NCI-H187 treated with DMSO at 0.1 percent for 48 hours (cell line): ENCODE results near the gene FGF3.

Experiments used
- DNase-seq: peaks from one replicate; lab custom pipeline; 2025; lab: John Stamatoyannopoulos, UW

The FGF3 gene

GRCh38 chr11:69843529-69843921, 24.3 kb upstream of the FGF3 start:
- no peak for DNase-seq

GRCh38 chr11:69842746-69843528, 23.7 kb upstream of the FGF3 start:
- no peak for DNase-seq

GRCh38 chr11:69841859-69842698, 22.9 kb upstream of the FGF3 start:
- DNase-seq: no peak

GRCh38 chr11:69841170-69841858, 22.1 kb upstream of the FGF3 start:
- DNase-seq: no peak

GRCh38 chr11:69840371-69841169, 21.4 kb upstream of the FGF3 start:
- DNase-seq: no peak

- no peak for DNase-seq
These were observed 20.3 kb upstream of the FGF3 start for GRCh38 chr11:69839516-69839915.

DNA sequence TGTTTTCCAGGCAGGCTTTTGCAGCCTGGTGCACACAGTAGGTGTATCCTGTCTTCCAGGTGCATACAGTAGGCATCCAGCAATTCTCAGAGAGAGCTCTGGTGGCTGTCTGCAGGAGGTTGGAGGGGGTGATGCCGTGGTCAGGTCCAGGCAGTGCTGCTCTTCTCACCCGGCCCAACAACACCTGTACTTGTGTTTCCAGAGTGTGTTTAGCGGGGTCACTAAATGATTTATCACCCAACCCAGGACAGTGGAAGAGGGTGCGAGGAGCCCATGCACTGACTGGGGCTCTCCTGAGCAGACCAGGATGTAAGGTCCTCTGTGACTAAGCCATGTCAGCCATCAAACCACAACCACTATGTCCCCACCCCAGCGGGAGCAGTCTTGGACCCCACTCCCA, 18.6 kb upstream of the FGF3 start:
- DNase-seq: no peak

GRCh38 chr11:69836401-69836800, 17.2 kb upstream of the FGF3 start:
- DNase-seq: no peak

GRCh38 chr11:69834811-69835800, 15.9 kb upstream of the FGF3 start:
- DNase-seq: no peak

DNA sequence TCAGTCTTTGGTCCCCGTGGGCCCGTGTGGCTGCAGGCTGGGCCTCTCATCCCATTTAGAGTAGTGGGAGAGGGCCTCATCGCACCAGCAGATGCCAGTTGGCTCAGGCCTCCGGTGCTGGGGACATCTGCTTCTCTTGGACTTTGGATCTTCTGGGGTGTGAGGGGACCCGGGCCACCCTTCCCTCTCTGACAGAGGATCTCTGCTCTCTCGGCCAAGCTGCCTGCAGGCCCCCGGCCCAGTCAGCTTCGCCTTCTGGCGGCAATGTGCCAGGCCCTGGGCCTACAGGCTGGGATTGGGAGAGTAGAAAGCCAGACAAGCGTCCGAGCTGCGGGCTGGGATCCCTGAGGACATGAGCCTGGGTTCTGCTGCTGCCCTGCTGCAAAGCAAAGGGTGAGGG, 15.0 kb upstream of the FGF3 start:
- DNase-seq: no peak

- DNase-seq: no peak
These were observed 13.6 kb upstream of the FGF3 start for GRCh38 chr11:69832561-69833413.

DNA sequence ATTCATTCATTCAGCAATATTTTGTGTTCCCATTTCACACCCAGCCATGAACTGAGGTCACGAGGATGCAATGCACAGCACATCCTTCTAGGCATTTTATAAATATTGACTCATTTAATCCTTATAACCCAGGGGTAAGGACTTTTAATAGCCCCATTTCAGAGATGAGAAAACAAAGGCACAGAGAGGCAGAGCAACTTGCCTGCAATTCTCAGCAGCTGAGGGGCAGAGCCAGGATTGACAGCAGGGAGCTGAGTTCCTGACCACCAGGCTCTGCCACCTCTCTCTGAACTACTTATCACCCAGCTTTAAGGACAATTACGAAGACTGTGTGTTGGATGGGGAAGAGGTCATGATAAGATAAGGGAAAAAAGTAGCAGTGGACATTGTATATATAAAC, 12.8 kb upstream of the FGF3 start:
- no peak for DNase-seq

- DNase-seq: no peak
These were observed 10.9 kb upstream of the FGF3 start for GRCh38 chr11:69830086-69830485.

DNA sequence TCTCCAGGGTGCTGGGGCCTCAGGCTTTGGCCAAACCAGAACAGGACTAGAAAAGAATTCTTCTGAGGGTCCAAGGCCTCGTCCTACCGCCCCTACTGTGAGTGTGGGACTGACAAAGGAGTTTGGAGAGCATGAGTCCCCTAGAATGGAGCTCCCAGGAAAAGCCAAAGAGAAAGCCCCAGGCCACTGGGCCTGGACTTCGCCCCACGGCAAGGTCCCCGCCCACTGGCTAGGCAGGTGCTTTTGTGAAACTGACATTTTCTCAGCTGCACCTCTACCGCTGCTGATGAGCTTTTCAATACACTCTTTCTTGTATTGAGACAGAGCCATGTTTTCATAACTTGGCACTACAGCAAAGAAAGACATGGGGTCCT, 9.7 kb upstream of the FGF3 start:
- no peak for DNase-seq

DNA sequence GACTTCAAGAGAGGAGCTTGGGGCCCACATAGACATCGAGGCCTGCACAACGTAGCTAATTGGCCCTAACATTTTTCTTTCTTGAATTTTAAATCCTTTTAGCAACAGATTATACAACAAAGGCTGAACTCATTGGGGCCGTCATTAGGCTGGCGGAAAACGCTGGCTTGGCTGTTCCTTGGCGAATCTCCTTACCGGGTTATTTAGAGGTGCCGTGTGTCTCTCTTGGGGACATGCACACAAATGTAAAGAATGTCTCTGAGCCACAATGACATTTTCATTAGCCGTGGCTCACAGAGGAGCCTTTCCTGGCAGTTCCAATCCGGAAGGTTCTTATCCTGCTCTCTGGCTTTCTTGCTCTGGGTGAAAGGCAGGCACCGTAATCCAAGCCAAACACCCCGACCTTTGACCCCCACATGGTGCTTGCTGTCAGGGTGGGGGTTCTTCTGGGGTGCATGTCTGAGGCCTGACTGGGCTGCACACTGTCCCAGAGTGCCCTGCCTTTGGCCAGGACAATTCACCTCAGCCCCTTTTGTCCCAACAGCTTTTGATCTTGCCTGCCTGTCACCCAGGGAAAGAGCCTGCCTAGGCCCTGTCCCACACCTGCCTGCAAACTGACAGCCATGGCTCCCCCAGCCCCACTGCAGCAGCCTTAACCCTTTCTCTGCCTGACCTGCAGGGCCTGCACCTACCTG, 9.2 kb upstream of the FGF3 start:
- no peak for DNase-seq

- DNase-seq: no peak
These were observed 7.6 kb upstream of the FGF3 start for GRCh38 chr11:69826773-69827172.

- DNase-seq: no peak
These were observed 6.7 kb upstream of the FGF3 start for GRCh38 chr11:69825941-69826340.

- no peak for DNase-seq
These were observed 6.0 kb upstream of the FGF3 start for GRCh38 chr11:69825037-69825834.
